HepG2 (cell line): ENCODE measurements around the gene XPC. TPM values are rescaled to one million over a fixed set of nuclear protein-coding genes. Genes with fewer than 3 reads are reported as not detected.

ENCODE experiments used
- BHLHE40 ChIP-seq: IDR thresholded peaks from 2 replicates; pipeline ENCODE4 v1.6.1; 2011; ENCODE audit warnings: low read length, improper control_type of control experiment
- CHD4 ChIP-seq: fragments of 200-600 bp; sonication (generic); IDR thresholded peaks from 2 replicates; pipeline ENCODE4 v1.7.0; 2017; ENCODE audit warnings: mild to moderate bottlenecking, low read length, borderline replicate concordance
- CREB1 ChIP-seq, 2 experiments: fragments of 450-650 bp in 1 of 2; IDR thresholded peaks; 2 replicates each; pipeline ENCODE4 v1.6.1; 2016 to 2017; ENCODE audit warnings: control low read depth in 1 of 2, mild to moderate bottlenecking in 1 of 2, missing compliant biosample characterization in 1 of 2, missing genetic modification characterization in 1 of 2
- EHMT2 ChIP-seq: fragments of 200-600 bp; sonication (generic); IDR thresholded peaks from 2 replicates; pipeline ENCODE4 v1.7.0; 2017; ENCODE audit warnings: antibody characterized with exemption, low read depth, low read length, borderline replicate concordance
- RBM39 ChIP-seq: fragments of 200-400 bp; formaldehyde crosslinking; IDR thresholded peaks from one replicate; pipeline ENCODE4 v1.6.1; 2018; ENCODE audit warnings: antibody characterized with exemption, mild to moderate bottlenecking, low read depth, low read length; ENCODE audit not compliant: poor library complexity, severe bottlenecking
- SNAPC2 ChIP-seq: sonication (generic); formaldehyde crosslinking; IDR thresholded peaks from 2 replicates; pipeline ENCODE4 v1.8.1; 2022; ENCODE audit warnings: mild to moderate bottlenecking, missing genetic modification reagents
- SP1 ChIP-seq, 2 experiments: fragments of 450-650 bp in 1 of 2; sonication (generic) in 1 of 2; formaldehyde crosslinking in 1 of 2; IDR thresholded peaks; 2 replicates each; pipeline versions ENCODE4 v1.4.0 to v1.6.1; 2016 to 2020; ENCODE audit warnings: missing genetic modification reagents in 1 of 2
- ZIK1 ChIP-seq: sonication (generic); formaldehyde crosslinking; IDR thresholded peaks from 2 replicates; pipeline ENCODE4 v1.5.0; 2020; ENCODE audit warnings: mild to moderate bottlenecking, low read depth, missing genetic modification reagents, borderline replicate concordance
- ZNF24 ChIP-seq: fragments of 450-650 bp; IDR thresholded peaks from 2 replicates; pipeline ENCODE4 v1.6.1; 2017; ENCODE audit warnings: antibody characterized with exemption, mild to moderate bottlenecking
- ZNF44 ChIP-seq: sonication (generic); formaldehyde crosslinking; IDR thresholded peaks from 2 replicates; pipeline ENCODE4 v1.5.1; 2020; ENCODE audit warnings: mild to moderate bottlenecking, missing genetic modification reagents
- ZNF891 ChIP-seq: sonication (generic); formaldehyde crosslinking; IDR thresholded peaks from 2 replicates; pipeline ENCODE4 v1.5.0; 2020; ENCODE audit warnings: mild to moderate bottlenecking, missing genetic modification reagents
- ZSCAN22 ChIP-seq: sonication (generic); formaldehyde crosslinking; IDR thresholded peaks from 2 replicates; pipeline ENCODE4 v1.4.0; 2020; ENCODE audit warnings: mild to moderate bottlenecking, missing genetic modification reagents
- polyA plus RNA-seq, 8 experiments: library from polyadenylated mRNA; depleted of rRNA in 3 of 8; stranded (reverse) in 7 of 8; unstranded in 1 of 8; fragments of >200 nt; fragmentation: Illumina TruSeq in 4 of 8; extraction: Trizol in 4 of 8; gene quantifications; 2 replicates each; pipeline versions ENCODE4 v1.2.1 to v1.2.3, GENCODE V29; 2011 to 2016; ENCODE audit warnings: low read depth in 4 of 8, missing spikeins in 1 of 8, mixed read lengths in 1 of 8; ENCODE audit not compliant: insufficient read depth in 1 of 8
- total RNA-seq, 5 experiments: library from RNA; depleted of rRNA; stranded (reverse); fragments of >200 nt; fragmentation: Illumina TruSeq; extraction: Trizol; gene quantifications; 2 replicates each; pipeline ENCODE4 v1.2.3, GENCODE V29; 2016; ENCODE audit warnings: low read depth in 1 of 5
- TF ChIP-seq, protein P1 (sequence below): sonication (generic); formaldehyde crosslinking; IDR thresholded peaks from 2 replicates; pipeline ENCODE4 v1.8.0; 2022; ENCODE audit warnings: missing genetic modification reagents, mild to moderate bottlenecking, borderline replicate concordance
- TF ChIP-seq, protein P2 (sequence below), 2 experiments: fragments of 450-650 bp in 1 of 2; sonication (generic) in 1 of 2; formaldehyde crosslinking in 1 of 2; IDR thresholded peaks; 2 replicates each; pipeline versions ENCODE4 v1.6.1 to v1.8.0; 2016 to 2022; ENCODE audit warnings: antibody characterized with exemption in 1 of 2, mild to moderate bottlenecking in 1 of 2, missing genetic modification reagents in 1 of 2
- TF ChIP-seq, protein P3 (sequence below): sonication (generic); formaldehyde crosslinking; IDR thresholded peaks from 2 replicates; pipeline ENCODE4 v1.5.0; 2020; ENCODE audit warnings: missing genetic modification reagents, mild to moderate bottlenecking, borderline replicate concordance

Gene XPC
- total and polyA plus RNA-seq, 2 of the 13 experiments (the other 11 are each of a cell fraction or from before 2014, with no cell fraction given), result 9.4 to 24.1 TPM

DNA sequence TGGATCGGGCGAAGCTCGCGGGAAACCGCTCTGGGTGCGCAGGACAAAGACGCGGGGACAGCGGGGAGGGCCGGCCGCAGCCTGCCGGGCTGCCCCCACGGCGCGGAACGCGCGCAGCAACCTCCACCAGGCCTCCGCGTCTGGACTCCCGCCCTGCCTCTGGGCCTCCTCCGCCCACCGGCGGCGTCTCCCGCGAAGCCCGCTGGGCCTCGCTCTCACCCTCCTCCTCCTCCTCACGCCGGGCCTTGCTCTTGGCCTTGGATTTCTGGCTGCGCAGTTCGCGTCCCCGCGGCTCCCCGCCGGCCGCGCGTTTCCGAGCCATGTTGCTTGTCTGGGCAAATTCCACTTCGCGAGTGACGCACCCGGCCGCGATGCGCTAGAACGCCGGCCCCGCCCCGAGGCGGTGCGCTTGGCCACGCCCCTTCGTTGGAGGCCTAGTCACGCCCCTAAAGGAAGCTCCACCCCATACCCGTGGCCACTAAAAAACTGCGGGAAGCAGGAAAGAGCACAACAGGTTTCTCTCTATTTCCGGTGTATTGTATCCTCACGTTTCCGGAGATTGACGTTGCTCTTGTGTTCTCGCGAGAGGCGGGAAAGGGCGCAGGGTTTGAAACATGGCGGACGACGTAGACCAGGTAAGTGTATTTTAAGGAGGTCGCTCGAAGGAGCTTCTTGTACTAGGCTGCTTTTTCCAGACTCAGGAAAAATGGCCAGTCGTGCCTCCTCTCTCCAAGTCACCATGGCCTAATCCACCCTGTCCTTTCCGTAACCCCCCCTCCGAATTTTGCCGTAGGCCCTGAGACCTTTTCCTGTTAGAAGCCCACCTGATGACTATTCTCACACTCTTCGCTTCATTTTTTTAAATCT lies at the start of gene XPC, which contains the start of gene LSM3 (continued):
- TF ChIP-seq, protein P1, sequence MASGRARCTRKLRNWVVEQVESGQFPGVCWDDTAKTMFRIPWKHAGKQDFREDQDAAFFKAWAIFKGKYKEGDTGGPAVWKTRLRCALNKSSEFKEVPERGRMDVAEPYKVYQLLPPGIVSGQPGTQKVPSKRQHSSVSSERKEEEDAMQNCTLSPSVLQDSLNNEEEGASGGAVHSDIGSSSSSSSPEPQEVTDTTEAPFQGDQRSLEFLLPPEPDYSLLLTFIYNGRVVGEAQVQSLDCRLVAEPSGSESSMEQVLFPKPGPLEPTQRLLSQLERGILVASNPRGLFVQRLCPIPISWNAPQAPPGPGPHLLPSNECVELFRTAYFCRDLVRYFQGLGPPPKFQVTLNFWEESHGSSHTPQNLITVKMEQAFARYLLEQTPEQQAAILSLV, result peak; percentile 91
- TF ChIP-seq ZIK1 (CRISPR knock-in tag), result 0 out of 2 replicates have a peak, but pooled peaks have one; percentile 63
- peak; percentile 72; the same call in 1 of the 2 replicates for TF ChIP-seq ZSCAN22 (CRISPR knock-in tag)
- TF ChIP-seq CREB1 (IDR thresholded peaks at IDR 0.05), result peak; percentile 85
- peak; percentile 95 for TF ChIP-seq CREB1 (CRISPR knock-in tag; IDR thresholded peaks at IDR 0.05)
- TF ChIP-seq CHD4, result no peak
- TF ChIP-seq EHMT2, result no peak
- peak; percentile 54; the same call in 1 of the 2 replicates for TF ChIP-seq BHLHE40
- TF ChIP-seq SNAPC2, result peak; percentile 64; the same call in 1 of the 2 replicates
- TF ChIP-seq ZNF24, result no peak
- TF ChIP-seq, protein P2, sequence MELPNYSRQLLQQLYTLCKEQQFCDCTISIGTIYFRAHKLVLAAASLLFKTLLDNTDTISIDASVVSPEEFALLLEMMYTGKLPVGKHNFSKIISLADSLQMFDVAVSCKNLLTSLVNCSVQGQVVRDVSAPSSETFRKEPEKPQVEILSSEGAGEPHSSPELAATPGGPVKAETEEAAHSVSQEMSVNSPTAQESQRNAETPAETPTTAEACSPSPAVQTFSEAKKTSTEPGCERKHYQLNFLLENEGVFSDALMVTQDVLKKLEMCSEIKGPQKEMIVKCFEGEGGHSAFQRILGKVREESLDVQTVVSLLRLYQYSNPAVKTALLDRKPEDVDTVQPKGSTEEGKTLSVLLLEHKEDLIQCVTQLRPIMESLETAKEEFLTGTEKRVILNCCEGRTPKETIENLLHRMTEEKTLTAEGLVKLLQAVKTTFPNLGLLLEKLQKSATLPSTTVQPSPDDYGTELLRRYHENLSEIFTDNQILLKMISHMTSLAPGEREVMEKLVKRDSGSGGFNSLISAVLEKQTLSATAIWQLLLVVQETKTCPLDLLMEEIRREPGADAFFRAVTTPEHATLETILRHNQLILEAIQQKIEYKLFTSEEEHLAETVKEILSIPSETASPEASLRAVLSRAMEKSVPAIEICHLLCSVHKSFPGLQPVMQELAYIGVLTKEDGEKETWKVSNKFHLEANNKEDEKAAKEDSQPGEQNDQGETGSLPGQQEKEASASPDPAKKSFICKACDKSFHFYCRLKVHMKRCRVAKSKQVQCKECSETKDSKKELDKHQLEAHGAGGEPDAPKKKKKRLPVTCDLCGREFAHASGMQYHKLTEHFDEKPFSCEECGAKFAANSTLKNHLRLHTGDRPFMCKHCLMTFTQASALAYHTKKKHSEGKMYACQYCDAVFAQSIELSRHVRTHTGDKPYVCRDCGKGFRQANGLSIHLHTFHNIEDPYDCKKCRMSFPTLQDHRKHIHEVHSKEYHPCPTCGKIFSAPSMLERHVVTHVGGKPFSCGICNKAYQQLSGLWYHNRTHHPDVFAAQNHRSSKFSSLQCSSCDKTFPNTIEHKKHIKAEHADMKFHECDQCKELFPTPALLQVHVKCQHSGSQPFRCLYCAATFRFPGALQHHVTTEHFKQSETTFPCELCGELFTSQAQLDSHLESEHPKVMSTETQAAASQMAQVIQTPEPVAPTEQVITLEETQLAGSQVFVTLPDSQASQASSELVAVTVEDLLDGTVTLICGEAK (IDR thresholded peaks at IDR 0.05), result peak; percentile 46
- TF ChIP-seq, protein P2 (CRISPR knock-in tag; IDR thresholded peaks at IDR 0.05), result peak; percentile 53; the same call in 1 of the 2 replicates
- peak; percentile 94 for TF ChIP-seq RBM39
- TF ChIP-seq, protein P3, sequence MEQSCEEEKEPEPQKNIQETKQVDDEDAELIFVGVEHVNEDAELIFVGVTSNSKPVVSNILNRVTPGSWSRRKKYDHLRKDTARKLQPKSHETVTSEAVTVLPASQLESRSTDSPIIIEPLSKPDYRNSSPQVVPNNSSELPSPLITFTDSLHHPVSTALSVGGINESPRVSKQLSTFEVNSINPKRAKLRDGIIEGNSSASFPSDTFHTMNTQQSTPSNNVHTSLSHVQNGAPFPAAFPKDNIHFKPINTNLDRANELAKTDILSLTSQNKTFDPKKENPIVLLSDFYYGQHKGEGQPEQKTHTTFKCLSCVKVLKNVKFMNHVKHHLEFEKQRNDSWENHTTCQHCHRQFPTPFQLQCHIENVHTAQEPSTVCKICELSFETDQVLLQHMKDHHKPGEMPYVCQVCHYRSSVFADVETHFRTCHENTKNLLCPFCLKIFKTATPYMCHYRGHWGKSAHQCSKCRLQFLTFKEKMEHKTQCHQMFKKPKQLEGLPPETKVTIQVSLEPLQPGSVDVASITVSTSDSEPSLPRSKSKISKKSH (CRISPR knock-in tag), result peak; percentile 82; the same call in 1 of the 2 replicates
- TF ChIP-seq ZNF44 (CRISPR knock-in tag), result no peak
- peak; percentile 73; the same call in 1 of the 2 replicates for TF ChIP-seq SP1 (IDR thresholded peaks at IDR 0.05)
- TF ChIP-seq SP1 (CRISPR knock-in tag; IDR thresholded peaks at IDR 0.05), result peak; percentile 87
- peak; percentile 97 for TF ChIP-seq ZNF891 (CRISPR knock-in tag)
